HepG2 (cell line): ENCODE results near the gene C1QL4. TPM values are rescaled to one million over a fixed set of nuclear protein-coding genes. Genes with fewer than 3 reads are reported as not detected.

ENCODE experiments used
- ATAC-seq: fragments of 200-7000 bp; cut with Tn5 transposase; 3 replicates; pipeline ENCODE4 v1.9.1; 2020; ENCODE audit warnings: mild to moderate bottlenecking, moderate library complexity
- BruUV-seq: library from RNA; stranded (reverse); fragments of 400-500 nt; replicated peaks from 2 replicates; lab custom pipeline; 2021; lab: Mats Ljungman, UMichigan
- CTCF ChIA-PET: fragments of 300-600 bp; formaldehyde crosslinking; extraction: SDS; loops from one replicate; lab custom pipeline; 2021; ENCODE audit warnings: low total read pairs, inconsistent platforms, low intra/inter-chr PET ratio; lab: Yijun Ruan, JAX
- POLR2A ChIA-PET: fragments of 350-600 bp; sonication (Branson Sonifier 250); formaldehyde crosslinking; loops from one replicate; lab custom pipeline; 2020; ENCODE audit warnings: antibody characterized with exemption, inconsistent platforms; lab: Yijun Ruan, JAX
- DNase-seq: peaks from one replicate; pipeline ENCODE4 v3.0.0-alpha.2; 2015; ENCODE audit warnings: low spot score
- FAIRE-seq: peaks from 3 replicates; lab custom pipeline; 2011; peaks lifted over from hg19 to GRCh38; lab: Jason Lieb, UNC
- H2AFZ ChIP-seq: one replicate; pipeline ENCODE4 v1.6.1; 2011; ENCODE audit warnings: low read length, inconsistent platforms
- H3K27ac ChIP-seq: fragments of 300-600 bp; 3 replicates; pipeline ENCODE4 v1.8.0; 2011; ENCODE audit warnings: mixed run types, mild to moderate bottlenecking, mixed read lengths, low read length, inconsistent platforms; ENCODE audit not compliant: insufficient read depth; ENCODE audit errors: extremely low read length
- H3K27me3 ChIP-seq, 2 experiments: fragments of 200-600 bp in 1 of 2; 2 replicates in 1 of 2; 3 replicates in 1 of 2; pipeline versions ENCODE4 v1.6.0 to v1.8.0; 2011; ENCODE audit warnings: low read length in 2 of 2, mild to moderate bottlenecking in 2 of 2, moderate library complexity in 2 of 2, inconsistent platforms in 1 of 2; ENCODE audit not compliant: insufficient read depth in 2 of 2, control insufficient read depth in 1 of 2
- H3K36me3 ChIP-seq, 2 experiments: fragments of 200-600 bp in 1 of 2; replicated peaks in 1 of 2; 2 replicates in 1 of 2; 3 replicates in 1 of 2; pipeline versions ENCODE4 v1.5.1 to v1.8.0; 2011; ENCODE audit warnings: low read length in 2 of 2, inconsistent platforms in 1 of 2; ENCODE audit not compliant: insufficient read depth in 2 of 2, control insufficient read depth in 1 of 2
- H3K4me1 ChIP-seq: 2 replicates; pipeline ENCODE4 v1.5.1; 2012; ENCODE audit warnings: low read length, inconsistent platforms; ENCODE audit not compliant: insufficient read depth
- H3K4me2 ChIP-seq: 2 replicates; pipeline ENCODE4 v1.6.0; 2011; ENCODE audit warnings: low read depth, low read length, inconsistent platforms
- H3K4me3 ChIP-seq, 3 experiments: fragments of 200-600 bp in 1 of 3; sonication (generic), shearing (Covaris generic) in 1 of 3; replicated peaks in 1 of 3; 2 replicates each; pipeline ENCODE4 v1.5.1; 2011 to 2016; ENCODE audit warnings: low read length in 3 of 3, inconsistent platforms in 2 of 3, low read depth in 2 of 3, mild to moderate bottlenecking in 2 of 3, control low read depth in 1 of 3, mixed read lengths in 1 of 3; ENCODE audit not compliant: insufficient read depth in 1 of 3
- H3K79me2 ChIP-seq: one replicate; pipeline ENCODE4 v1.6.1; 2011; ENCODE audit warnings: low read length, inconsistent platforms; ENCODE audit not compliant: insufficient read depth
- H3K9ac ChIP-seq: 2 replicates; pipeline ENCODE4 v1.6.0; 2011; ENCODE audit warnings: mild to moderate bottlenecking, low read depth, low read length, inconsistent platforms; ENCODE audit not compliant: insufficient read depth
- H3K9me3 ChIP-seq: 2 replicates; pipeline ENCODE4 v1.5.1; 2012; ENCODE audit warnings: mild to moderate bottlenecking, low read length
- H4K20me1 ChIP-seq: 2 replicates; pipeline ENCODE4 v1.6.0; 2011; ENCODE audit warnings: inconsistent platforms, mild to moderate bottlenecking, low read length, moderate library complexity; ENCODE audit not compliant: insufficient read depth
- ARID4A ChIP-seq: sonication (generic); formaldehyde crosslinking; IDR thresholded peaks from 2 replicates; pipeline ENCODE4 v1.5.0; 2020; ENCODE audit warnings: mild to moderate bottlenecking, missing genetic modification reagents, borderline replicate concordance
- CBX1 ChIP-seq: IDR thresholded peaks from one replicate; pipeline ENCODE4 v1.6.1; 2016; ENCODE audit warnings: antibody characterized with exemption, low read depth
- DDIT3 ChIP-seq: sonication (generic); formaldehyde crosslinking; IDR thresholded peaks from 2 replicates; pipeline ENCODE4 v1.4.0; 2020; ENCODE audit warnings: mild to moderate bottlenecking, missing genetic modification reagents
- DR1 ChIP-seq: sonication (generic); formaldehyde crosslinking; IDR thresholded peaks from 2 replicates; pipeline ENCODE4 v1.8.0; 2021; ENCODE audit warnings: mild to moderate bottlenecking, missing genetic modification reagents, inconsistent platforms
- FOXK1 ChIP-seq: sonication (generic); formaldehyde crosslinking; IDR thresholded peaks from 2 replicates; pipeline ENCODE4 v1.4.0; 2020; ENCODE audit warnings: low read depth, missing genetic modification reagents, borderline replicate concordance
- JUN ChIP-seq: sonication (generic); formaldehyde crosslinking; IDR thresholded peaks from 2 replicates; pipeline ENCODE4 v1.4.0; 2020; ENCODE audit warnings: mild to moderate bottlenecking, missing genetic modification reagents
- KDM5A ChIP-seq: fragments of 200-600 bp; sonication (generic); IDR thresholded peaks from 2 replicates; pipeline ENCODE4 v1.7.0; 2018; ENCODE audit warnings: antibody characterized with exemption, mild to moderate bottlenecking, low read length, borderline replicate concordance
- RBAK ChIP-seq: sonication (generic); formaldehyde crosslinking; IDR thresholded peaks from 2 replicates; pipeline ENCODE4 v1.5.1; 2020; ENCODE audit warnings: mild to moderate bottlenecking, missing genetic modification reagents
- RBM22 ChIP-seq: fragments of 200-400 bp; formaldehyde crosslinking; optimal IDR thresholded peaks from 2 replicates; pipeline ENCODE3; 2017; ENCODE audit warnings: mild to moderate bottlenecking, low read length, moderate library complexity
- RCOR2 ChIP-seq: IDR thresholded peaks from 2 replicates; pipeline ENCODE4 v1.6.1; 2016; ENCODE audit warnings: missing biosample characterization, missing genetic modification reagents
- RNF2 ChIP-seq: fragments of 450-650 bp; conservative IDR thresholded peaks from 2 replicates; pipeline ENCODE4 v1.6.1; 2016; ENCODE audit warnings: low read depth
- SOX6 ChIP-seq, 2 experiments: fragments of 450-650 bp in 1 of 2; sonication (generic) in 1 of 2; formaldehyde crosslinking in 1 of 2; IDR thresholded peaks; 2 replicates each; pipeline versions ENCODE4 v1.4.0 to v1.6.1; 2017 to 2020; ENCODE audit warnings: antibody characterized with exemption in 1 of 2, mild to moderate bottlenecking in 1 of 2, missing genetic modification reagents in 1 of 2
- SP2 ChIP-seq: sonication (generic); formaldehyde crosslinking; IDR thresholded peaks from 2 replicates; pipeline ENCODE4 v1.5.1; 2020; ENCODE audit warnings: mild to moderate bottlenecking, missing genetic modification reagents
- ZFP91 ChIP-seq: sonication (generic); formaldehyde crosslinking; IDR thresholded peaks from 2 replicates; pipeline ENCODE4 v1.9.0; 2022; ENCODE audit warnings: missing genetic modification reagents, mild to moderate bottlenecking, borderline replicate concordance
- ZNF3 ChIP-seq: IDR thresholded peaks from 2 replicates; pipeline ENCODE4 v1.7.0; 2017; ENCODE audit warnings: inconsistent platforms
- ZNF678 ChIP-seq: sonication (generic); formaldehyde crosslinking; IDR thresholded peaks from 2 replicates; pipeline ENCODE4 v1.4.0; 2020; ENCODE audit warnings: mild to moderate bottlenecking, missing genetic modification reagents
- WGBS: methylation state at CpG from one replicate; pipeline ENCODE4 v1.1.6; 2017; ENCODE audit warnings: low lambda C conversion rate; 5-methylcytosine and 5-hydroxymethylcytosine counted together
- in situ Hi-C: cut with HindIII; loops from 2 replicates; pipeline ENCODE4 v1.10.0; 2017; ENCODE audit warnings: low pct_unique_long_range_greater_than_20kb; ENCODE audit not compliant: extremely low pct_ligation_motif_present
- intact Hi-C: fragments of 100-400 bp; cut with micrococcal nuclease; formaldehyde crosslinking; loops from one replicate; pipeline ENCODE4 v1.10.0; 2022; ENCODE audit not compliant: unreplicated experiment
- polyA plus RNA-seq, 8 experiments: library from polyadenylated mRNA; depleted of rRNA in 3 of 8; stranded (reverse) in 7 of 8; unstranded in 1 of 8; fragments of >200 nt; fragmentation: Illumina TruSeq in 4 of 8; extraction: Trizol in 4 of 8; gene quantifications; 2 replicates each; pipeline versions ENCODE4 v1.2.1 to v1.2.3, GENCODE V29; 2011 to 2016; ENCODE audit warnings: low read depth in 4 of 8, missing spikeins in 1 of 8, mixed read lengths in 1 of 8; ENCODE audit not compliant: insufficient read depth in 1 of 8
- total RNA-seq, 5 experiments: library from RNA; depleted of rRNA; stranded (reverse); fragments of >200 nt; fragmentation: Illumina TruSeq; extraction: Trizol; gene quantifications; 2 replicates each; pipeline ENCODE4 v1.2.3, GENCODE V29; 2016; ENCODE audit warnings: low read depth in 1 of 5

The C1QL4 gene
- total and polyA plus RNA-seq, 2 of the 13 experiments (the other 11 are each of a cell fraction or from before 2014, with no cell fraction given) = 0.03 TPM; not detected in 1

- H3K4me3 ChIP-seq = peak overlapping the region; percentile 63 to 86 (median 84)
- DNase-seq = peak; percentile 95
- 3% methylated on average over 19 of the region's 37 CpGs for WGBS
- H3K9me3 ChIP-seq = no peaks in the 10 kb centered on the region
- ChIA-PET CTCF (interaction anchor here (1.0 to 3.0 kb wide), 5 partner anchors 9 to 166 kb away, joined by 4 to 6 read pairs (median 5); partner anchors contain the start of gene C1QL4), POLR2A (interaction anchor here (0.6 to 4.5 kb wide), 14 partner anchors 9 to 394 kb away, joined by 3 to 41 read pairs (median 5); partner anchors contain the start of genes SPATS2, TMBIM6 and TROAP)
- no TSS peak for BruUV-seq
- H3K79me2 ChIP-seq = peaks cover 17% of the 10 kb centered on the region
- peak overlapping the region; percentile 90 for H3K9ac ChIP-seq
- H2AFZ ChIP-seq = peak overlapping the region; percentile 23
- peak overlapping the region; percentile 98 for H3K4me2 ChIP-seq
- 0 out of 2 replicates have a peak, but pooled peaks cover 6% of the 10 kb centered on the region for H4K20me1 ChIP-seq
- peaks cover 13 to 41% of the 10 kb centered on the region in 2 experiments; a peak in 4 of 5 replicates for H3K27me3 ChIP-seq
- peak; percentile 90 for FAIRE-seq
- H3K4me1 ChIP-seq = peaks cover 64% of the 10 kb centered on the region
- ATAC-seq = peak; percentile 92
- H3K27ac ChIP-seq = peak overlapping the region; percentile 85
- intact Hi-C loops = loop anchor here (1.0 kb wide), 1 partner anchor 24 kb away; the partner anchor contains the start of gene TROAP
- in situ Hi-C loops = loop anchor here (10.0 kb wide), 1 partner anchor 63 kb away; no protein-coding TSS in a partner anchor
- peaks cover 2 to 3% of the 10 kb centered on the region in 2 experiments; a peak in 2 of 5 replicates for H3K36me3 ChIP-seq
- TF ChIP-seq ZNF678 (CRISPR knock-in tag) = no peak
- no peak for TF ChIP-seq SOX6 (IDR thresholded peaks at IDR 0.05)
- TF ChIP-seq SOX6 (CRISPR knock-in tag; IDR thresholded peaks at IDR 0.05) = peak; percentile 81
- no peak for TF ChIP-seq RBM22
- TF ChIP-seq ZFP91 (CRISPR knock-in tag) = peak; percentile 88
- TF ChIP-seq JUN = no peak
- TF ChIP-seq ARID4A (CRISPR knock-in tag) = peak; percentile 82; the same call in 1 of the 2 replicates
- no peak for TF ChIP-seq ZNF3 (CRISPR knock-in tag)
- peak; percentile 87 for TF ChIP-seq DR1 (CRISPR knock-in tag)
- TF ChIP-seq FOXK1 (CRISPR knock-in tag) = 0 out of 2 replicates have a peak, but pooled peaks have one; percentile 24
- no peak for TF ChIP-seq SP2 (CRISPR knock-in tag)
- TF ChIP-seq RCOR2 (CRISPR knock-in tag) = peak; percentile 62; the same call in 1 of the 2 replicates
- TF ChIP-seq CBX1 = peak; percentile 75
- TF ChIP-seq RNF2 = no peak
- TF ChIP-seq KDM5A = no peak
- TF ChIP-seq DDIT3 (CRISPR knock-in tag) = no peak
- no peak for TF ChIP-seq RBAK (CRISPR knock-in tag)
These were observed 10.6 kb upstream of the C1QL4 start for GRCh38 chr12:49347311-49348193.
